Measurements from ENCODE around the gene C17orf107.

- no peak for TF ChIP-seq CTCF (optimal IDR thresholded peaks at IDR 0.05 in 1 of 3, IDR thresholded peaks at IDR 0.05 in 1 of 3, conservative IDR thresholded peaks at IDR 0.05 in 1 of 3; ENCODE audit: extremely low read depth in 1 of 3, insufficient read depth in 2 of 3, low read length in 3 of 3)
- no peak for TF ChIP-seq EZH2 (IDR thresholded peaks at IDR 0.05; ENCODE audit: low read length)
These were observed 39.3 kb upstream of the C17orf107 start for GRCh38 chr17:4859816-4860625.

Data from keratinocyte (primary cell).